ENCODE results near the gene WRNIP1. TPM values are rescaled to one million over a fixed set of nuclear protein-coding genes. Genes with fewer than 3 reads are reported as not detected.

Gene WRNIP1
- total and polyA plus RNA-seq, 9 of the 15 experiments (the other 6 are each of a cell fraction or from before 2014, with no cell fraction given): 13.2 to 63.6 (median 48.6) TPM

DNA sequence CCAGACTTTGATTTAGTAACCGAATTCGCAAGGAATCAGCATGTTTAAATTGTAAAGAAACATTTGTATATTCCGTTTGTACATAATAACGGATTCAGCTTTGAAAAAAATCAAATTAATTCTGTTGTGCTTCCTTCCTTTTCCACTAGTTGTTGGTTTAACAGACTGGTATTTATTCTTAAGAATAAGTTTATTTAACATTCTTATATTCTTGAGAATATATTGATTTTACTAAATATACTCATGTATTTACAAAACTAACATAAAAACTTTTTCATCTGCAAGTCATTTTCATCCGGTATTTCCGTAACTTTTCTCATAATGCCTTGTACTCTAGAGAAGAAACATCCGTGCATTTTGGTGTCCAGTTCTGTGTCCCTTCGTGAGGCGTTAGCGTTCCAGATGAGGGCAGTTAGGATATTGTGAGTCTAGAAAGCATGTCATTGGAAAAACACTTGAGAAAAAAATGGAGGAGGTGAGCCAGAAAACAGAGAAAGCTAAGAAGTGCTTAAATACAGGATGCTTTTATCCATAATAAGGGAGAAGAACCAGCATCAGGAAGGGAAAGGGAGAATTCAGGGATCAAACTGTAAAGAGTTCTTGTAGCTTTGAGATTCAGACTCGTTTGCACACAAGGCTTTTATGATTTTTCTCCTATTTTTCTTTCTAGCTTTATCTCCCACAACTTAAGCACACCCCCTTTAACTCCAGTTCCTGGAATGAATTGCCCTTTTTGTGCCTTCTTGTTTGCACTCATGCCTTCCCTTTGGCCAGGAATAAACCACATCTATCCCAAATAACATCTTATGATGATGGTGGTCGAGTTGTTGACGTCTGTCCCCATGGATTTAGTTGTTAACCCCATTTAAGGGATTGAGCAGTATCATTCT, 1.8 kb downstream of the WRNIP1 start:
- WGBS (ENCODE audit: insufficient coverage, low coverage, missing lambda C conversion rate): under 1% methylated on average over 13 of the region's 13 CpGs
- Histone ChIP-seq H3K36me3 (ENCODE audit: control insufficient read depth, insufficient read depth, low read length) (peaks cover 47% of the 10 kb centered on the region), H3K4me1 (replicated peaks in 1 of 2; ENCODE audit: control insufficient read depth in 2 of 2, insufficient read depth in 2 of 2, low read length in 2 of 2) (peaks cover 37% of the 10 kb centered on the region in 2 experiments), H3K79me2 (ENCODE audit: control insufficient read depth, insufficient read depth, low read length) (peaks cover 67% of the 10 kb centered on the region), H3K4me2 (ENCODE audit: insufficient read depth, low read length) (peak overlapping the region; percentile 91), H2AFZ (ENCODE audit: low read depth, low read length) (no peak overlapping the region), H3K27me3 (ENCODE audit: control insufficient read depth in 2 of 2, insufficient read depth in 2 of 2, low read length in 2 of 2) (no peaks in the 10 kb centered on the region), H3K27ac (ENCODE audit: extremely low read depth, low read depth, low read length) (peak overlapping the region; percentile 85), H3K9me1 (ENCODE audit: control insufficient read depth, insufficient read depth, low read length) (no peaks in the 10 kb centered on the region), H4K20me1 (replicated peaks; ENCODE audit: control insufficient read depth, insufficient read depth, low read length) (peaks cover 38% of the 10 kb centered on the region), H3K4me3 (peak overlapping the region; percentile 78), H3K9ac (ENCODE audit: insufficient read depth in 1 of 2, low read depth in 2 of 2, low read length in 2 of 2) (peak overlapping the region; percentile 78 to 86), H3K9me3 (replicated peaks; ENCODE audit: control insufficient read depth, insufficient read depth, low read depth, low read length) (no peaks in the 10 kb centered on the region; the same call in 1 of the 2 replicates)
- peak in 1 of 4 experiments; percentile 46 for DNase-seq (ENCODE audit: extremely low read depth in 1 of 4, low spot score in 3 of 4)
- no peak for ATAC-seq
- BruUV-seq (replicated peaks): TSS peak; percentile 40
- ChIA-PET CTCF (ENCODE audit: low intra/inter-chr PET ratio) (interaction anchor here (0.6 kb wide), 1 partner anchor 184 kb away, joined by 3 read pairs; no protein-coding TSS in a partner anchor), POLR2A (interaction anchor here (0.5 to 10.9 kb wide), 8 partner anchors 9 to 335 kb away, joined by 3 to 151 read pairs (median 3); no protein-coding TSS in a partner anchor)
- in situ Hi-C loops (cut with MboI) (no loop called here), intact Hi-C loops (cut with micrococcal nuclease) (loop anchor here (1.0 kb wide), 1 partner anchor 74 kb away; the partner anchor contains the start of gene SERPINB1)
- no peak for FAIRE-seq
- TF ChIP-seq, protein P1, sequence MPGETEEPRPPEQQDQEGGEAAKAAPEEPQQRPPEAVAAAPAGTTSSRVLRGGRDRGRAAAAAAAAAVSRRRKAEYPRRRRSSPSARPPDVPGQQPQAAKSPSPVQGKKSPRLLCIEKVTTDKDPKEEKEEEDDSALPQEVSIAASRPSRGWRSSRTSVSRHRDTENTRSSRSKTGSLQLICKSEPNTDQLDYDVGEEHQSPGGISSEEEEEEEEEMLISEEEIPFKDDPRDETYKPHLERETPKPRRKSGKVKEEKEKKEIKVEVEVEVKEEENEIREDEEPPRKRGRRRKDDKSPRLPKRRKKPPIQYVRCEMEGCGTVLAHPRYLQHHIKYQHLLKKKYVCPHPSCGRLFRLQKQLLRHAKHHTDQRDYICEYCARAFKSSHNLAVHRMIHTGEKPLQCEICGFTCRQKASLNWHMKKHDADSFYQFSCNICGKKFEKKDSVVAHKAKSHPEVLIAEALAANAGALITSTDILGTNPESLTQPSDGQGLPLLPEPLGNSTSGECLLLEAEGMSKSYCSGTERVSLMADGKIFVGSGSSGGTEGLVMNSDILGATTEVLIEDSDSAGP (CRISPR knock-in tag; IDR thresholded peaks at IDR 0.05): no peak
- TF ChIP-seq SAFB (IDR thresholded peaks at IDR 0.05; ENCODE audit: borderline replicate concordance, low read depth, low read length) (no peak), SMAD3 (CRISPR knock-in tag; conservative IDR thresholded peaks at IDR 0.05) (no peak), HNRNPH1 (optimal IDR thresholded peaks at IDR 0.05; ENCODE audit: low read depth, low read length) (no peak), KAT7 (CRISPR knock-in tag; IDR thresholded peaks at IDR 0.05; ENCODE audit: borderline replicate concordance) (0 out of 2 replicates have a peak, but pooled peaks have one; percentile 13), ZC3H8 (IDR thresholded peaks at IDR 0.05) (no peak), ARNT (IDR thresholded peaks at IDR 0.05) (peak in 1 of 2 experiments; percentile 60; a peak in 1 of 4 replicates), TEAD1 (CRISPR knock-in tag; IDR thresholded peaks at IDR 0.05) (no peak), MYBL2 (IDR thresholded peaks at IDR 0.05; ENCODE audit: low read depth) (peak; percentile 35; the same call in 1 of the 2 replicates), MYBL2 (CRISPR knock-in tag; IDR thresholded peaks at IDR 0.05; ENCODE audit: borderline replicate concordance) (no peak), ZNF311 (CRISPR knock-in tag; IDR thresholded peaks at IDR 0.05) (no peak), ZNF133 (CRISPR knock-in tag; IDR thresholded peaks at IDR 0.05) (no peak), SNIP1 (IDR thresholded peaks at IDR 0.05; ENCODE audit: low read depth) (no peak), MCM2 (IDR thresholded peaks at IDR 0.05; ENCODE audit: low read depth) (no peak), CREM (IDR thresholded peaks at IDR 0.05; ENCODE audit: low read depth) (no peak), ZNF232 (CRISPR knock-in tag; IDR thresholded peaks at IDR 0.05) (no peak), ASH1L (IDR thresholded peaks at IDR 0.05; ENCODE audit: borderline replicate concordance, low read depth, partially characterized antibody) (no peak), RAD21 (CRISPR knock-in tag; conservative IDR thresholded peaks at IDR 0.05 in 1 of 2, IDR thresholded peaks at IDR 0.05 in 1 of 2) (no peak)
- TF ChIP-seq, protein P2, sequence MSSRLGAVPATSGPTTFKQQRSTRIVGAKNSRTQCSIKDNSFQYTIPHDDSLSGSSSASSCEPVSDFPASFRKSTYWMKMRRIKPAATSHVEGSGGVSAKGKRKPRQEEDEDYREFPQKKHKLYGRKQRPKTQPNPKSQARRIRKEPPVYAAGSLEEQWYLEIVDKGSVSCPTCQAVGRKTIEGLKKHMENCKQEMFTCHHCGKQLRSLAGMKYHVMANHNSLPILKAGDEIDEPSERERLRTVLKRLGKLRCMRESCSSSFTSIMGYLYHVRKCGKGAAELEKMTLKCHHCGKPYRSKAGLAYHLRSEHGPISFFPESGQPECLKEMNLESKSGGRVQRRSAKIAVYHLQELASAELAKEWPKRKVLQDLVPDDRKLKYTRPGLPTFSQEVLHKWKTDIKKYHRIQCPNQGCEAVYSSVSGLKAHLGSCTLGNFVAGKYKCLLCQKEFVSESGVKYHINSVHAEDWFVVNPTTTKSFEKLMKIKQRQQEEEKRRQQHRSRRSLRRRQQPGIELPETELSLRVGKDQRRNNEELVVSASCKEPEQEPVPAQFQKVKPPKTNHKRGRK (tag; IDR thresholded peaks at IDR 0.05): peak; percentile 11; the same call in 1 of the 2 replicates
